Endothelial cell (in vitro differentiated cells): ENCODE results near the gene FAXDC2. TPM values are rescaled to one million over a fixed set of nuclear protein-coding genes. Genes with fewer than 3 reads are reported as not detected.
A peak's percentile ranks its signal among the peaks of the same experiment; 100 is the strongest.

ENCODE experiments used
- DNase-seq: peaks from one replicate; pipeline ENCODE4 v3.0.0; 2021; ENCODE audit warnings: low spot score
- H3K27ac Mint-ChIP-seq: one replicate; pipeline ENCODE4 v1.8.0; 2021; ENCODE audit warnings: mixed read lengths, inconsistent platforms; ENCODE audit not compliant: unreplicated experiment
- H3K27me3 Mint-ChIP-seq: one replicate; pipeline ENCODE4 v1.8.0; 2021; ENCODE audit warnings: mild to moderate bottlenecking, moderate library complexity, mixed read lengths, inconsistent platforms; ENCODE audit not compliant: unreplicated experiment
- H3K36me3 Mint-ChIP-seq: one replicate; pipeline ENCODE4 v1.8.0; 2021; ENCODE audit warnings: mild to moderate bottlenecking, low read depth, mixed read lengths, inconsistent platforms; ENCODE audit not compliant: unreplicated experiment
- H3K4me1 Mint-ChIP-seq: one replicate; pipeline ENCODE4 v1.8.0; 2021; ENCODE audit warnings: mild to moderate bottlenecking, mixed read lengths, inconsistent platforms; ENCODE audit not compliant: unreplicated experiment
- H3K4me3 Mint-ChIP-seq: one replicate; pipeline ENCODE4 v1.8.0; 2021; ENCODE audit warnings: mild to moderate bottlenecking, mixed read lengths, inconsistent platforms; ENCODE audit not compliant: unreplicated experiment
- H3K9me3 Mint-ChIP-seq: one replicate; pipeline ENCODE4 v1.8.0; 2021; ENCODE audit warnings: mixed read lengths, inconsistent platforms; ENCODE audit not compliant: unreplicated experiment
- CTCF ChIP-seq: fragments of 200-600 bp; sonication (generic); IDR thresholded peaks from one replicate; pipeline ENCODE4 v1.5.0; 2021; ENCODE audit warnings: antibody characterized with exemption; ENCODE audit not compliant: unreplicated experiment
- total RNA-seq: library from RNA; stranded (reverse); fragmentation: NEBNext Ultra II Directional; extraction: Animal tissue kit (Norgen Biotek cat#: 25700); gene quantifications from one replicate; pipeline ENCODE4 v1.2.1, GENCODE V29; 2021; ENCODE audit not compliant: unreplicated experiment

FAXDC2 gene
- total RNA-seq, 1 donor from 2014 or later, result 9.3 TPM

GRCh38 chr5:154849264-154849785, 1.1 kb downstream of the FAXDC2 start:
- no peak for DNase-seq
- Mint-ChIP-seq H3K9me3 (no peaks in the 10 kb centered on the region), H3K36me3 (no peaks in the 10 kb centered on the region), H3K4me1 (peaks cover 38% of the 10 kb centered on the region), H3K27ac (peak overlapping the region; percentile 95), H3K27me3 (peaks cover 5% of the 10 kb centered on the region), H3K4me3 (peak overlapping the region; percentile 92)
- no peak for TF ChIP-seq CTCF

GRCh38 chr5:154844809-154845208, 5.6 kb downstream of the FAXDC2 start:
- no peaks in the 10 kb centered on the region for H3K9me3 Mint-ChIP-seq
- no peak overlapping the region for H3K27ac Mint-ChIP-seq
- H3K4me3 Mint-ChIP-seq, result no peak overlapping the region
- peaks cover 28% of the 10 kb centered on the region for H3K4me1 Mint-ChIP-seq
- H3K27me3 Mint-ChIP-seq, result no peaks in the 10 kb centered on the region
- TF ChIP-seq CTCF, result no peak
- H3K36me3 Mint-ChIP-seq, result no peaks in the 10 kb centered on the region
- DNase-seq, result no peak

- H3K36me3 Mint-ChIP-seq, result no peaks in the 10 kb centered on the region
- no peaks in the 10 kb centered on the region for H3K9me3 Mint-ChIP-seq
- no peak overlapping the region for H3K4me3 Mint-ChIP-seq
These were observed 7.5 kb downstream of the FAXDC2 start for GRCh38 chr5:154842689-154843530.

GRCh38 chr5:154841273-154841661, 9.1 kb downstream of the FAXDC2 start:
- Mint-ChIP-seq H3K9me3 (no peaks in the 10 kb centered on the region), H3K27ac (no peak overlapping the region), H3K4me1 (peaks cover 38% of the 10 kb centered on the region), H3K27me3 (no peaks in the 10 kb centered on the region), H3K36me3 (peaks cover 5% of the 10 kb centered on the region), H3K4me3 (no peak overlapping the region)
- no peak for TF ChIP-seq CTCF
- no peak for DNase-seq

More at GRCh38 chr5:154842689-154843530, 7.5 kb downstream of the FAXDC2 start:
- no peak for TF ChIP-seq CTCF
- H3K27me3 Mint-ChIP-seq, result no peaks in the 10 kb centered on the region
- peaks cover 28% of the 10 kb centered on the region for H3K4me1 Mint-ChIP-seq
- no peak overlapping the region for H3K27ac Mint-ChIP-seq
- DNase-seq, result no peak
